Spleen (tissue), 11 donors: ENCODE data around the gene PNLDC1. TPM values are rescaled to one million over a fixed set of nuclear protein-coding genes. Genes with fewer than 3 reads are reported as not detected.
"Not testable (repeated sequence)": the region's sequence is repeated elsewhere in the genome, so short reads cannot be mapped to it uniquely, and the experiment has no call there.

ENCODE experiments used
- DNase-seq: peaks from one replicate; pipeline ENCODE4 v3.0.0-alpha.2; 2020
- H3K27ac ChIP-seq, 8 donors: fragments of 200-600 bp; sonication (generic) in 7 of 8; 1 replicate in 4 of 8; 2 replicates in 4 of 8; pipeline versions ENCODE4 v1.5.0 to v1.8.0; 2016 to 2021; ENCODE audit warnings: inconsistent platforms in 4 of 8, mild to moderate bottlenecking in 4 of 8, moderate library complexity in 1 of 8
- H3K27me3 ChIP-seq, 7 donors: fragments of 200-600 bp; sonication (generic) in 6 of 7; replicated peaks in 1 of 7; 1 replicate in 4 of 7; 2 replicates in 3 of 7; pipeline versions ENCODE4 v1.5.0 to v1.8.0; 2016 to 2021; ENCODE audit warnings: inconsistent platforms in 3 of 7, mild to moderate bottlenecking in 1 of 7
- H3K36me3 ChIP-seq, 6 donors: fragments of 200-600 bp; sonication (generic) in 5 of 6; 1 replicate in 4 of 6; 2 replicates in 2 of 6; pipeline versions ENCODE4 v1.5.0 to v1.8.0; 2016 to 2021; ENCODE audit warnings: inconsistent platforms in 2 of 6
- H3K4me1 ChIP-seq, 6 donors: fragments of 200-600 bp; sonication (generic) in 5 of 6; 1 replicate in 3 of 6; 2 replicates in 3 of 6; pipeline versions ENCODE4 v1.5.0 to v1.8.0; 2016 to 2021; ENCODE audit warnings: inconsistent platforms in 3 of 6
- H3K4me3 ChIP-seq, 8 donors: fragments of 200-600 bp; sonication (generic) in 7 of 8; 1 replicate in 4 of 8; 2 replicates in 4 of 8; pipeline versions ENCODE4 v1.5.0 to v1.8.0; 2016 to 2021; ENCODE audit warnings: inconsistent platforms in 4 of 8, mild to moderate bottlenecking in 4 of 8, moderate library complexity in 2 of 8
- H3K9me3 ChIP-seq, 8 donors: fragments of 200-600 bp; sonication (generic) in 7 of 8; 1 replicate in 4 of 8; 2 replicates in 4 of 8; pipeline versions ENCODE4 v1.5.0 to v1.8.0; 2016 to 2021; ENCODE audit warnings: inconsistent platforms in 4 of 8
- POLR2A ChIP-seq, 3 donors: fragments of 450-650 bp; IDR thresholded peaks; one replicate each; pipeline ENCODE4 v1.5.1; 2017; ENCODE audit warnings: antibody characterized with exemption in 3 of 3, mild to moderate bottlenecking in 1 of 3
- POLR2AphosphoS5 ChIP-seq, 3 donors: sonication (generic); formaldehyde crosslinking; IDR thresholded peaks; one replicate each; pipeline ENCODE4 v1.5.1; 2017; ENCODE audit warnings: antibody characterized with exemption in 3 of 3
- WGBS, 5 donors: extraction: QIAGEN DNeasy Blood & Tissue Kit in 3 of 5; methylation state at CpG; one replicate each; pipeline versions ENCODE4 v1.1.5 to v1.1.7; 2013 to 2018; 5-methylcytosine and 5-hydroxymethylcytosine counted together
- intact Hi-C: fragments of 100-400 bp; cut with DNase I; formaldehyde crosslinking; loops from one replicate; pipeline ENCODE4 v1.15.0; 2023; ENCODE audit warnings: low total_unique reads
- polyA plus RNA-seq, 3 donors: library from polyadenylated mRNA; stranded (reverse); fragments of 200-250 nt; gene quantifications; one replicate each; pipeline ENCODE4 v1.2.1, GENCODE V29; 2013
- total RNA-seq, 7 donors: library from RNA; depleted of rRNA in 3 of 7; stranded (reverse); fragments of >200 nt in 3 of 7; fragmentation: NEBNext Ultra II Directional in 4 of 7; extraction: Animal tissue kit (Norgen Biotek cat#: 25700) in 4 of 7; gene quantifications; one replicate each; pipeline versions ENCODE4 v1.1.0 to v1.2.1, GENCODE V29; 2016 to 2021
- TF ChIP-seq, protein P1 (sequence below), 11 experiments: fragments of 200-600 bp in 7 of 11; fragments of 450-650 bp in 4 of 11; sonication (generic) in 4 of 11; IDR thresholded peaks in 8 of 11; conservative IDR thresholded peaks in 3 of 11; 1 replicate in 7 of 11; 2 replicates in 4 of 11; pipeline versions ENCODE4 v1.4.0 to v1.8.0; 2016 to 2021; ENCODE audit warnings: antibody characterized with exemption in 11 of 11, inconsistent platforms in 4 of 11, mild to moderate bottlenecking in 1 of 11
- donor health status: healthy with polysubstance abuse.
- donor health status: DM: no; HTN: no; CAD: no; lungs with moderate emphysema.
- donor health status: DM: no; HTN: no; CAD: no.
- donor health status: Bipolar disorder and iron deficiency.
- donor health status: healthy.
- donor health status: DM: no; HTN: no; CAD: no.
- donor health status: DM: yes; HTN: yes; CAD: no.

PNLDC1 gene
- total and polyA plus RNA-seq, 10 donors, result 0.11 to 1.2 (median 0.32) TPM; not detected in 6

DNA sequence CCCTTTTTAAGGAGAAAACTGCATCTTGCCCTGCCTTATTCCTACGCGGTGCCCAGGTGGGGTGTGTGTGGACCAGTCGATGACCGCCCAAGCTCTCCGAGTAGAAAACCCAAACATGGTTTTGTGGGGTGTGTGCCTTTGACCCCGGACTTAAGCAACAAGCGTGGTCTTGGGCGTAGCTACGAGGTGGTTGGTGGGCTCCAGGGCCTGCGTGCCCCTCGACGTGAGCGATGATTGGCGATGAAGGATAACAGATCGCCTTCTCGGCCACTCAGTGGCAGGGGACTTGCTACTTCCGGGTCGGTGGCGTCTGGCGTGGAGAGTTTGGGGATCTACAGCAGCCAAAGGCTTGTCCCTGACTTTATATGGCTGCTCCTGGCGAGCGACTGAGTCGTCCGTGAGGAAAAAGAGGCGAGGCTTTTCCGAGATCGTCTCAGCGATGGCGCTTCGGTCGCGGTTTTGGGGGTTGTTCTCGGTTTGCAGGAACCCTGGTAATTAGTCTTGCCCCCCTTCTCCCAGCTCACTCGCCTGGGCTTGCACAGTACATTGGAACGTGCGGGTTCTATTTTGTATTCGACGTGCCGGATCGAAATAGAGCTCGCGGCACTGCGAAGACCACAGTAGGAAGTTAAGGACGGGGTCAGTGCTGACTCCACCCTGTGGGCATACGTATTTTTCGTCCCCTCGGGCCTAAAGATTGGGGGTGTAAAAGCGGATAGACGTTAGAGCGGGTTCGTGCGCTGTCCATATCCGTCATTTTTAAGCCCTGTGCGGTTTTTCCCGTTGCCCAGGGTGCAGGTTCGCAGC, 9.7 kb upstream of the PNLDC1 start, which contains the start of gene MRPL18:
TSS of gene MRPL18 (plus strand) at position 319 of the 807 bp plus-strand sequence. CDS start at position 440, 121 bp downstream.
- TF ChIP-seq, protein P1, sequence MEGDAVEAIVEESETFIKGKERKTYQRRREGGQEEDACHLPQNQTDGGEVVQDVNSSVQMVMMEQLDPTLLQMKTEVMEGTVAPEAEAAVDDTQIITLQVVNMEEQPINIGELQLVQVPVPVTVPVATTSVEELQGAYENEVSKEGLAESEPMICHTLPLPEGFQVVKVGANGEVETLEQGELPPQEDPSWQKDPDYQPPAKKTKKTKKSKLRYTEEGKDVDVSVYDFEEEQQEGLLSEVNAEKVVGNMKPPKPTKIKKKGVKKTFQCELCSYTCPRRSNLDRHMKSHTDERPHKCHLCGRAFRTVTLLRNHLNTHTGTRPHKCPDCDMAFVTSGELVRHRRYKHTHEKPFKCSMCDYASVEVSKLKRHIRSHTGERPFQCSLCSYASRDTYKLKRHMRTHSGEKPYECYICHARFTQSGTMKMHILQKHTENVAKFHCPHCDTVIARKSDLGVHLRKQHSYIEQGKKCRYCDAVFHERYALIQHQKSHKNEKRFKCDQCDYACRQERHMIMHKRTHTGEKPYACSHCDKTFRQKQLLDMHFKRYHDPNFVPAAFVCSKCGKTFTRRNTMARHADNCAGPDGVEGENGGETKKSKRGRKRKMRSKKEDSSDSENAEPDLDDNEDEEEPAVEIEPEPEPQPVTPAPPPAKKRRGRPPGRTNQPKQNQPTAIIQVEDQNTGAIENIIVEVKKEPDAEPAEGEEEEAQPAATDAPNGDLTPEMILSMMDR (IDR thresholded peaks at IDR 0.05 in 8 of 11, conservative IDR thresholded peaks at IDR 0.05 in 3 of 11), result peak in 1 of 11 experiments; percentile 14
- TF ChIP-seq POLR2A (IDR thresholded peaks at IDR 0.05), result peak in 1 of 3 donors; percentile 27
- TF ChIP-seq POLR2AphosphoS5 (IDR thresholded peaks at IDR 0.05), result peak; percentile 82 to 86 (median 84)
- peak; percentile 96 for DNase-seq
- intact Hi-C loops, result loop anchor here (10.0 kb wide), 1 partner anchor 174 kb away; the partner anchor contains the start of gene IGF2R
- 0 to 1% (median 0%) methylated on average over 50 to 56 of the region's 56 CpGs for WGBS, 5 donors
- no peaks in the 10 kb centered on the region for H3K9me3 ChIP-seq
- H3K4me1 ChIP-seq, result peaks cover 28 to 77% (median 62%) of the 10 kb centered on the region in 6 donors
- H3K36me3 ChIP-seq, result peaks cover 0 to 65% (median 35%) of the 10 kb centered on the region in 6 donors
- peak within 1 kb of the TSS; percentile 88 to 98 (median 93) for H3K4me3 ChIP-seq
- peak within 1 kb of the TSS; percentile 85 to 99 (median 97) for H3K27ac ChIP-seq
- no peaks in the 10 kb centered on the region for H3K27me3 ChIP-seq

DNA sequence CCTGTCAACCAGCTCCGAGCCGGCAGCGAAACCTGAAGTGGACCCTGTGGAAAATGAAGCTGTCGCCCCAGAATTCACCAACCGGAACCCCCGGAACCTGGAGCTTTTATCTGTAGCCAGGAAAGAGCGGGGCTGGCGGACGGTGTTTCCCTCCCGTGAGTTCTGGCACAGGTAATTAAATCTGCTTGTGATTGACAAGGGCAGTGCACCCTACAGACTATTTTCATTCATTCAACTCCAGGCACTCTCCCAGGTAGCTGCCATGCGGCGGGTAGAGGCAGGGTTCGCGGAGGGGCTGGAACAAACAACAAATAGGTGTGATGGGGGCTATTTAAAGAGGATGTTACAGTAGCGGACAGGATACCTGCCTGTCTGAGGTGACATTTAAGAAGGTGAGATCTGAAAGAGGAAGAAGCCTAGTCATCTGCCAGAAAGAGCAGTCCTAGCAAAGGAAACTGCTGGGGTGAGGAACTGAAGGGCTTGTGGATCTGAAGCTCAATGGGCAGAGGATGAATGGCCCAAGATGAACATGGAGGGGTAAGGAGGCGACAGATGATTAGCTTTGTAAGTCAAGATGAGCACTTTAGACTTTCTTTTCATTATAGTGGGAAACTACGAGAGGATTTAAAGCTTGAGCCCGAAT, 9.0 kb upstream of the PNLDC1 start:
- TF ChIP-seq POLR2AphosphoS5 (IDR thresholded peaks at IDR 0.05) (no peak), POLR2A (IDR thresholded peaks at IDR 0.05) (no peak)
- TF ChIP-seq, protein P1 (IDR thresholded peaks at IDR 0.05 in 8 of 11, conservative IDR thresholded peaks at IDR 0.05 in 3 of 11), result no peak
- DNase-seq, result peak; percentile 77
- peaks cover 28 to 76% (median 58%) of the 10 kb centered on the region in 6 donors for H3K4me1 ChIP-seq
- no peaks in the 10 kb centered on the region for H3K9me3 ChIP-seq
- H3K27ac ChIP-seq, result peak overlapping the region; percentile 85 to 99 (median 97)
- H3K4me3 ChIP-seq, result peak overlapping the region; percentile 88 to 98 (median 93)
- 12 to 21% (median 18%) methylated on average over 15 to 18 of the region's 18 CpGs for WGBS, 5 donors
- intact Hi-C loops, result loop anchor here (10.0 kb wide), 1 partner anchor 174 kb away; the partner anchor contains the start of gene IGF2R
- H3K27me3 ChIP-seq, result no peaks in the 10 kb centered on the region
- peaks cover 0 to 65% (median 34%) of the 10 kb centered on the region in 6 donors for H3K36me3 ChIP-seq

DNA sequence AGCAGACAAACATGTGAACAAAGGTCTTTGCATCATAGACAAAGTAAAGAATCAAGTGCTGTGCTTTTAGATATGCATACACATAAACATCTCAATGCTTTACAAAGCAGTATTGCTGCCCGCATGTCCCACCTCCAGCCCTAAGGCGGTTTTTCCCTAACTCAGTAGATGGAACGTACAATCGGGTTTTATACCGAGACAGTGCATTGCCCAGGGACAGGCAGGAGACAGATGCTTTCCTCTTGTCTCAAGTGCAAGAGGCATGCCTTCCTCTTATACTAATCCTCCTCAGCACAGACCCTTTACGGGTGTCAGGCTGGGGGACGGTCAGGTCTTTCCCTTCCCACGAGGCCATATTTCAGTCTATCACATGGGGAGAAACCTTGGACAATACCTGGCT, 5.1 kb upstream of the PNLDC1 start:
- WGBS, 5 donors, result 78 to 88% (median 80%) methylated on average over 8 of the region's 8 CpGs
- not testable (repeated sequence) for H3K27ac ChIP-seq, H3K4me3 ChIP-seq, H3K9me3 ChIP-seq, H3K27me3 ChIP-seq, DNase-seq
- intact Hi-C loops, result loop anchor here (10.0 kb wide), 1 partner anchor 170 kb away; the partner anchor contains the start of gene IGF2R
- Histone ChIP-seq H3K4me1 (peaks cover 20 to 64% (median 33%) of the 10 kb centered on the region in 6 donors), H3K36me3 (peaks cover 0 to 86% (median 54%) of the 10 kb centered on the region in 6 donors)

DNA sequence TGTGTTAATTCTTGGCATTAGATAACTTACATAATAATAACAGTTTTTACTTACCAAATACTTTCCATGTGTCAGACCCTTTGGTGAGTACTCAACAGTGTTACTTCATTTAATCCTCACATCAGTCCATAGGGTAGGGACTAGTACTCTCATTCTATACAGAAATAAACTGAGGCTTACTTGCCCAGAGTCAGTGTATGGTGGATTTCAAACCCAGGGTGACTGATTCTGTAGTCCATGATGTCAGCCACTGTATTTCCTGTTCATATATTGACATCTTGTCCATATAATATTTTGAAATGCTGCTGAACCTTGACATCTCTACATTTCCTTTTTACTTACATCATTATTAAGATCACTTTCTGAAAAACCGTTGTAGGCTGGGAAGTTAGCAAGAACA, 2.5 kb upstream of the PNLDC1 start:
- Histone ChIP-seq H3K27ac (no peak overlapping the region), H3K36me3 (peaks cover 0 to 80% (median 56%) of the 10 kb centered on the region in 6 donors), H3K27me3 (no peaks in the 10 kb centered on the region), H3K4me3 (no peak overlapping the region), H3K4me1 (peaks cover 2 to 51% (median 14%) of the 10 kb centered on the region in 6 donors), H3K9me3 (no peaks in the 10 kb centered on the region)
- TF ChIP-seq POLR2A (IDR thresholded peaks at IDR 0.05), result no peak
- no peak for TF ChIP-seq POLR2AphosphoS5 (IDR thresholded peaks at IDR 0.05)
- intact Hi-C loops, result loop anchor here (10.0 kb wide), 1 partner anchor 167 kb away; the partner anchor contains the start of gene IGF2R
- DNase-seq, result no peak
- 2 to 81% (median 47%) methylated on average over 1 of the region's 1 CpG for WGBS, 5 donors
